Ascending aorta (tissue), 2 donors: Measurements from ENCODE around the gene SLC25A22. TPM values are rescaled to one million over a fixed set of nuclear protein-coding genes. Genes with fewer than 3 reads are reported as not detected.

Experiments used
- DNase-seq, 2 donors: peaks; one replicate each; pipeline ENCODE4 v3.0.0-alpha.2; 2019; ENCODE audit warnings: low spot score in 2 of 2
- H3K27ac ChIP-seq, 2 donors: fragments of 200-600 bp; sonication (generic); one replicate each; pipeline ENCODE4 v1.5.1; 2016 to 2017; ENCODE audit warnings: mild to moderate bottlenecking in 1 of 2
- H3K27me3 ChIP-seq: fragments of 200-600 bp; sonication (generic); one replicate; pipeline ENCODE4 v1.5.1; 2017
- H3K36me3 ChIP-seq, 2 donors: fragments of 200-600 bp; sonication (generic); one replicate each; pipeline ENCODE4 v1.5.1; 2016
- H3K4me1 ChIP-seq, 2 donors: fragments of 200-600 bp; sonication (generic); one replicate each; pipeline ENCODE4 v1.5.1; 2016 to 2017; ENCODE audit warnings: mild to moderate bottlenecking in 1 of 2
- H3K4me3 ChIP-seq, 2 donors: fragments of 200-600 bp; sonication (generic); one replicate each; pipeline ENCODE4 v1.5.1; 2016 to 2017; ENCODE audit warnings: mild to moderate bottlenecking in 1 of 2
- H3K9me3 ChIP-seq, 2 donors: fragments of 200-600 bp; sonication (generic); one replicate each; pipeline ENCODE4 v1.5.1; 2016
- intact Hi-C: fragments of 100-400 bp; cut with DNase I; formaldehyde crosslinking; loops from one replicate; pipeline ENCODE4 v1.15.1; 2023
- total RNA-seq: library from RNA; depleted of rRNA; stranded (reverse); fragments of >200 nt; gene quantifications from one replicate; pipeline ENCODE4 v1.1.0, GENCODE V29; 2016
- TF ChIP-seq, protein P1 (sequence below), 3 experiments: fragments of 200-600 bp in 2 of 3; fragments of 450-650 bp in 1 of 3; sonication (generic) in 2 of 3; IDR thresholded peaks; one replicate each; pipeline ENCODE4 v1.5.1; 2016 to 2019; ENCODE audit warnings: antibody characterized with exemption in 3 of 3, mild to moderate bottlenecking in 1 of 3, moderate library complexity in 1 of 3

The SLC25A22 gene
- total RNA-seq, 1 donor from 2014 or later, result 5.6 TPM

DNA sequence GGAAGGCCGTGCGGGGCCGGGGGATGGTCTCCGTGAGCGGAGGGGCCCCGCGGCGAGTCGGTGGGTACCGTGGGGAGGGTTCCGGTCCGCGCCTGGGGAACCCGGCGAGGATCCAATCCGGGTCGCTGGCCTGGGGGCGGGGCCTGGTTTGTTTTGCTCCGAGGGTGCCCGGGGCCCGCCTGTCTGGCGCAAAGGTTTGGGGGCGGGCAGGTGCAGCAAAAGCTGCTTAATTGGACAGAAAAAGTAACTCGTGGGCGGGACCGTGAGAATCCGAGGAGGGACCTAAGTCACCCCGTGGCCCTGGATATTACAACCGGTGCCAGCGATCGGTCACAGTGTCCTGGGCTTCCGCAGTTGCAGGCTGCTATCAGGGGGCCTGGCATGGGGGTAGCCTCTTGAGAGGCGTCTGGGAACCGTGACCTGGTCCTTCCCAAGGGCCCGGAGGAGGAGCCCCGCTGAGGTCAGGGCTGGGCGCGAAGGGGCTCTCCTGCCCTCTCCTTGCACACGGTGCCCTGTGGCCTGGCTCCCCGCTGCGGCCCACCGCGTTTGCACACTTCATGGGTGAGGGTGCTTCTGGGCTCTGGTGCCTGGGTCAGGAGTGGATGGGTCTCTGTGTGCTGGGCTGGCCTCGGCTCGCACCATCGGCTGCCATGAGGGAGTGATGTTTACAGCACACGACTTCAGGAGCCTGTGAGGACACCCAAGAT lies 22.0 kb upstream of the SLC25A22 start:
- Histone ChIP-seq H3K4me1 (peaks cover 16 to 24% of the 10 kb centered on the region in 2 donors), H3K4me3 (peak overlapping the region; percentile 80 to 91), H3K36me3 (peaks cover 28 to 34% of the 10 kb centered on the region in 2 donors), H3K27ac (peak overlapping the region; percentile 98 to 99), H3K27me3 (no peaks in the 10 kb centered on the region), H3K9me3 (no peaks in the 10 kb centered on the region)
- TF ChIP-seq, protein P1, sequence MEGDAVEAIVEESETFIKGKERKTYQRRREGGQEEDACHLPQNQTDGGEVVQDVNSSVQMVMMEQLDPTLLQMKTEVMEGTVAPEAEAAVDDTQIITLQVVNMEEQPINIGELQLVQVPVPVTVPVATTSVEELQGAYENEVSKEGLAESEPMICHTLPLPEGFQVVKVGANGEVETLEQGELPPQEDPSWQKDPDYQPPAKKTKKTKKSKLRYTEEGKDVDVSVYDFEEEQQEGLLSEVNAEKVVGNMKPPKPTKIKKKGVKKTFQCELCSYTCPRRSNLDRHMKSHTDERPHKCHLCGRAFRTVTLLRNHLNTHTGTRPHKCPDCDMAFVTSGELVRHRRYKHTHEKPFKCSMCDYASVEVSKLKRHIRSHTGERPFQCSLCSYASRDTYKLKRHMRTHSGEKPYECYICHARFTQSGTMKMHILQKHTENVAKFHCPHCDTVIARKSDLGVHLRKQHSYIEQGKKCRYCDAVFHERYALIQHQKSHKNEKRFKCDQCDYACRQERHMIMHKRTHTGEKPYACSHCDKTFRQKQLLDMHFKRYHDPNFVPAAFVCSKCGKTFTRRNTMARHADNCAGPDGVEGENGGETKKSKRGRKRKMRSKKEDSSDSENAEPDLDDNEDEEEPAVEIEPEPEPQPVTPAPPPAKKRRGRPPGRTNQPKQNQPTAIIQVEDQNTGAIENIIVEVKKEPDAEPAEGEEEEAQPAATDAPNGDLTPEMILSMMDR (IDR thresholded peaks at IDR 0.05), result no peak
- peak; percentile 80 to 96 for DNase-seq
- intact Hi-C loops, result loop anchor here (1.0 kb wide), 3 partner anchors 11 to 15 kb away; partner anchors contain the start of genes CD151, PIDD1 and RPLP2

DNA sequence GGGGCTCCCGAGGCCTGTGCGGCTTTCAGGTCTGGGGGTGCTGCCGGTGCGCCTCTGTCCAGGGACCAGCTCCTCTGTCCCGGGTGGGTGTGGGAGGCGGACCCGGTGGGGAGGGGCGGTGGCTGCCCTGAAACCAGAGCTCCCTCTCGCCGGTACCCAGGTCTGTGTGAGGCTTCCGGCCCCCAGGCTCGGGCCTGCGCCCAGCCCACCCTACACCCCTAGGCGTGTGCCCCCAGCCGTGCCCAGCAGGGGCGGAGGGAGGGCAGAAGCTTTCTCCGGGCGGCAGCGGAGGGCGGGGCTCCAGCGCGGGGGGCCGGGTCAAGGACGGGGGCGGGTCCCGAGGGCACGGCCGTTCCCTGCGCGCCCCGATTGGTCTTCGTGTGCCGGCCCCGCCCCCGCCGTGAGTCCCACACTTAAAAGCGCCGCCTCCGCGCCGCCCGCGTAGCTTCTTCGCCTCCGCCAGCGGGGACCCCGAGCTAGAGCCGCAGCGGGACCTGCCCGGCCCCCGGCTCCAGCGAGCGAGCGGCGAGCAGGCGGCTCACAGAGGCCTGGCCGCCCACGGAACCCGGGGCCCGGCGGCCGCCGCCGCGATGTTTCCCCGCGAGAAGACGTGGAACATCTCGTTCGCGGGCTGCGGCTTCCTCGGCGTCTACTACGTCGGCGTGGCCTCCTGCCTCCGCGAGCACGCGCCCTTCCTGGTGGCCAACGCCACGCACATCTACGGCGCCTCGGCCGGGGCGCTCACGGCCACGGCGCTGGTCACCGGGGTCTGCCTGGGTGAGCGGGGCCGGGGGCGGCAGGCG lies 21.2 kb upstream of the SLC25A22 start:
- H3K36me3 ChIP-seq, result peaks cover 20 to 26% of the 10 kb centered on the region in 2 donors
- H3K27me3 ChIP-seq, result no peaks in the 10 kb centered on the region
- H3K27ac ChIP-seq, result peak overlapping the region; percentile 98 to 99
- H3K4me3 ChIP-seq, result peak overlapping the region; percentile 80 to 91
- DNase-seq, result peak in 1 of 2 donors; percentile 95
- TF ChIP-seq, protein P1 (IDR thresholded peaks at IDR 0.05), result peak; percentile 32 to 55 (median 36)
- intact Hi-C loops, result loop anchor here (1.0 kb wide), 3 partner anchors 10 to 14 kb away; partner anchors contain the start of genes CD151, PIDD1 and RPLP2
- peaks cover 16 to 24% of the 10 kb centered on the region in 2 donors for H3K4me1 ChIP-seq
- no peaks in the 10 kb centered on the region for H3K9me3 ChIP-seq

DNA sequence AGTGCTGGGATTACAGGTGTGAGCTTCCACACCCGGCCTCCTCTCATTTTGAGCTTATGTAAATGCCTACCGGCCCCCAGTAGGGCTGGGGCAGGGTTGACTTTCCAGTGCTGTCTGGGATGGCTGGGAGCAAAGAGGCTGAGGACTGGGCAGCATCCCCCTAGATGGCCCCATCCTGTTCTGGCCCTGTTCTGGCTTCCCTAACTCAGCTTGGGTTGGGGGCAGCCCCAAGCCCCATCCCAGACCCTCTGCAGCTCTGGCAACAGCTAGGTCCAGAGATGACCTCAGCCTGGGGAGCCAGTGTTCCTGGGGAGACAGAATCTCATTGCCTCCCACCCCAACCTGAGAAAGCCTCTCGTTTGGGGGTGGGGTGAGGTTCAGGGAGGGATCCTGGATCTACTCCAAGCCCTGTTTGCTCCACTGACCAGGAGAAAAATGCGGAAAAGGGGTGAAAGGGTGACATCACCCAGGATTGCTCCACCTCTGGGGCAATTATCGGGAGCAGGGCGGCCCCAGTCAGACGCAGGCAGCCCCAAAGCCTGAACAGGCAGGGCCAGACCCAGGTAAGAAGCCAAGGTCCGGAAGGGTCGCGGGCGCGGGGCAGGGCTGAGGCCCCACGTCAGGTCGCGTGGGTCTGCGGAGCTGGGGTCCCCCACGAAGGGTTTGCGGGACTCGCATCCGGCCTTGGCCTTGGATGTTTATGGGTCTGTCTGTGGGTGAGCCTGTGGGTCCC lies 20.5 kb upstream of the SLC25A22 start, which contains the start of gene PNPLA2:
TSS of gene PNPLA2 (plus strand) at position 519 of the 733 bp plus-strand sequence. CDS start 805 bp downstream, outside the sequence.
- TF ChIP-seq, protein P1 (IDR thresholded peaks at IDR 0.05), result no peak
- peak in 1 of 2 donors; percentile 82 for DNase-seq
- intact Hi-C loops, result loop anchor here (1.0 kb wide), 3 partner anchors 9 to 14 kb away; partner anchors contain the start of genes CD151, PIDD1 and RPLP2

DNA sequence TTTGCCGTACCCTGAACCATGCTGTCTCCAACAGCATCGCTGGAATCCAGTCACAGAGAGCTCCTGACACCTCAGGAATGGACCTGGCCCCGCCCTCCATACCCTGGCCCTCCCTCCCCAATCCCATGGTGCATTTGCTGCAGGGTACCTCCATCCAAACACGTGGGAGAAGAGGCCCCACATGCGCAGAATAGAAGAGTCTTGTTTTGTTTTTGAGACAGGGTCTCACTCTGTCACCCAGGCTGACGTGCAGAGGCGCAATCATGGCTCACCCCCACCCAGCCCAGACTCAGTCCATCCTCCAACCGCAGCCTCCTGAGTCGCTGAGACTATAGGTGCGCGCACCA lies 18.3 kb upstream of the SLC25A22 start:
- Histone ChIP-seq H3K4me1 (peaks cover 8 to 21% of the 10 kb centered on the region in 2 donors), H3K27me3 (no peaks in the 10 kb centered on the region), H3K27ac (no peak overlapping the region), H3K4me3 (no peak overlapping the region), H3K9me3 (no peaks in the 10 kb centered on the region), H3K36me3 (peaks cover 24 to 26% of the 10 kb centered on the region in 2 donors)
- no peak for DNase-seq
- TF ChIP-seq, protein P1 (IDR thresholded peaks at IDR 0.05), result no peak
- intact Hi-C loops, result no loop called here

More for the DNA sequence above, 20.5 kb upstream of the SLC25A22 start, which contains the start of gene PNPLA2:
- Histone ChIP-seq H3K4me1 (peaks cover 16 to 24% of the 10 kb centered on the region in 2 donors), H3K9me3 (no peaks in the 10 kb centered on the region), H3K27me3 (no peaks in the 10 kb centered on the region), H3K36me3 (peaks cover 16 to 24% of the 10 kb centered on the region in 2 donors), H3K4me3 (peak within 1 kb of the TSS; percentile 80 to 91), H3K27ac (peak within 1 kb of the TSS; percentile 98 to 99)
